GM13976 (cell line): ENCODE results near the gene NPAS3.

Experiments used
- DNase-seq: peaks from one replicate; pipeline ENCODE4 v3.0.0; 2012; ENCODE audit warnings: low spot score
- CTCF ChIP-seq: IDR thresholded peaks from 2 replicates; pipeline ENCODE4 v1.5.1; 2012; ENCODE audit warnings: borderline replicate concordance, mild to moderate bottlenecking; ENCODE audit not compliant: insufficient read depth; ENCODE audit errors: extremely low read depth, missing control alignments, control extremely low read depth
- in situ Hi-C: fragments of 300-500 bp; cut with MboI; formaldehyde crosslinking; loops from one replicate; pipeline ENCODE4 v1.12.0; 2022; ENCODE audit warnings: low sequenced_read_pairs, mixed read lengths, inconsistent platforms; ENCODE audit not compliant: unreplicated experiment

Gene NPAS3

GRCh38 chr14:33287189-33287588 is 348.5 kb downstream of the NPAS3 start:
- in situ Hi-C loops, result no loop called here
- TF ChIP-seq CTCF, result no peak
- DNase-seq, result no peak

- in situ Hi-C loops, result no loop called here
- no peak for TF ChIP-seq CTCF
- no peak for DNase-seq
Measured at GRCh38 chr14:33290641-33291040, 352.0 kb downstream of the NPAS3 start.

GRCh38 chr14:33291529-33292104 is 352.9 kb downstream of the NPAS3 start:
- in situ Hi-C loops, result no loop called here
- TF ChIP-seq CTCF, result no peak
- DNase-seq, result no peak

- in situ Hi-C loops, result no loop called here
- no peak for TF ChIP-seq CTCF
- no peak for DNase-seq
Measured at GRCh38 chr14:33294419-33294818, 355.7 kb downstream of the NPAS3 start.

- in situ Hi-C loops, result no loop called here
- DNase-seq, result no peak
- no peak for TF ChIP-seq CTCF
Measured at GRCh38 chr14:33297565-33297964, 358.9 kb downstream of the NPAS3 start.

- no peak for DNase-seq
- in situ Hi-C loops, result no loop called here
- TF ChIP-seq CTCF, result no peak
Measured at GRCh38 chr14:33307691-33308251, 369.1 kb downstream of the NPAS3 start.
